Activated T-cell treated with anti-CD3 and anti-CD28 coated beads, Interleukin-2, amount 50 U/mL, for 1 hour (primary cell): Measurements from ENCODE around the gene ADA.

ENCODE experiments used
- DNase-seq: peaks from one replicate; pipeline ENCODE4 v3.0.0-alpha.2; 2020

ADA gene

GRCh38 chr20:44573501-44573869, 78.0 kb downstream of the ADA start:
- no peak for DNase-seq

- DNase-seq = no peak
Observed at GRCh38 chr20:44572551-44573500, 78.7 kb downstream of the ADA start.

- no peak for DNase-seq
Observed at GRCh38 chr20:44571362-44571988, 80.0 kb downstream of the ADA start.

GRCh38 chr20:44570367-44570766, 81.1 kb downstream of the ADA start:
- DNase-seq = no peak
